ENCODE measurements around the gene EIF4EBP3.
"Not testable (repeated sequence)": the region's sequence is repeated elsewhere in the genome, so short reads cannot be mapped to it uniquely, and the experiment has no call there.

The EIF4EBP3 gene

GRCh38 chr5:140557965-140558364 lies 10.5 kb downstream of the EIF4EBP3 start:
- DNase-seq = no peak

- no peak for DNase-seq
Observed at GRCh38 chr5:140558542-140558941, 11.1 kb downstream of the EIF4EBP3 start.

GRCh38 chr5:140560227-140560626 lies 12.8 kb downstream of the EIF4EBP3 start:
- DNase-seq = no peak

GRCh38 chr5:140561753-140562523 lies 14.5 kb downstream of the EIF4EBP3 start:
- no peak for DNase-seq

GRCh38 chr5:140563596-140563995 lies 16.1 kb downstream of the EIF4EBP3 start:
- DNase-seq = peak; percentile 58

- DNase-seq = peak; percentile 99
Observed at GRCh38 chr5:140564196-140565023, 16.9 kb downstream of the EIF4EBP3 start, which contains the start of the genes APBB3 and SLC35A4. TSS of gene APBB3 (minus strand) at chr5:140564598. CDS start at chr5:140564245, 353 bp downstream. TSS of gene SLC35A4 (plus strand) at chr5:140564828. CDS start at chr5:140567170, 2,342 bp downstream.

GRCh38 chr5:140565024-140565779 lies 17.7 kb downstream of the EIF4EBP3 start:
- peak; percentile 49 for DNase-seq

GRCh38 chr5:140565780-140566095 lies 18.3 kb downstream of the EIF4EBP3 start:
- no peak for DNase-seq

- no peak for DNase-seq
Observed at GRCh38 chr5:140566665-140567064, 19.2 kb downstream of the EIF4EBP3 start.

- DNase-seq = no peak
Observed at GRCh38 chr5:140567136-140567818, 19.8 kb downstream of the EIF4EBP3 start.

GRCh38 chr5:140567871-140568270 lies 20.4 kb downstream of the EIF4EBP3 start:
- no peak for DNase-seq

- DNase-seq = no peak
Observed at GRCh38 chr5:140568443-140569063, 21.1 kb downstream of the EIF4EBP3 start.

GRCh38 chr5:140569197-140569596 lies 21.7 kb downstream of the EIF4EBP3 start:
- no peak for DNase-seq

GRCh38 chr5:140570058-140570457 lies 22.6 kb downstream of the EIF4EBP3 start:
- no peak for DNase-seq

GRCh38 chr5:140570488-140570887 lies 23.0 kb downstream of the EIF4EBP3 start:
- no peak for DNase-seq

- no peak for DNase-seq
Observed at GRCh38 chr5:140571105-140571504, 23.6 kb downstream of the EIF4EBP3 start.

GRCh38 chr5:140573683-140574082 lies 26.2 kb downstream of the EIF4EBP3 start:
- no peak for DNase-seq

GRCh38 chr5:140574165-140574564 lies 26.7 kb downstream of the EIF4EBP3 start:
- DNase-seq = no peak

GRCh38 chr5:140575309-140575708 lies 27.8 kb downstream of the EIF4EBP3 start:
- DNase-seq = peak; percentile 48

GRCh38 chr5:140576776-140577201 lies 29.3 kb downstream of the EIF4EBP3 start:
- DNase-seq = peak; percentile 34

GRCh38 chr5:140579188-140579747 lies 31.8 kb downstream of the EIF4EBP3 start:
- not testable (repeated sequence) for DNase-seq

GRCh38 chr5:140587495-140587894 lies 40.0 kb downstream of the EIF4EBP3 start:
- DNase-seq = no peak

All from DMS53 (cell line).